ENCODE data around the gene UBE2E2. TPM values are rescaled to one million over a fixed set of nuclear protein-coding genes. Genes with fewer than 3 reads are reported as not detected.

UBE2E2 gene
- polyA plus RNA-seq, 1 donor from 2014 or later = 19.8 TPM

GRCh38 chr3:23294770-23295387, 91.8 kb downstream of the UBE2E2 start:
- Histone ChIP-seq H3K36me3 (ENCODE audit: insufficient read depth, low read length) (no peaks in the 10 kb centered on the region), H3K4me3 (ENCODE audit: low read length) (no peak overlapping the region), H2AFZ (ENCODE audit: low read depth, low read length) (no peak overlapping the region), H3K4me2 (ENCODE audit: low read length) (no peak overlapping the region), H3K9ac (ENCODE audit: low read length) (no peak overlapping the region), H4K20me1 (ENCODE audit: insufficient read depth) (no peaks in the 10 kb centered on the region), H3K9me2 (ENCODE audit: insufficient read depth, low read length) (no peaks in the 10 kb centered on the region), H3K79me2 (replicated peaks; ENCODE audit: insufficient read depth, low read length) (no peaks in the 10 kb centered on the region), H3K9me3 (ENCODE audit: low read length) (no peaks in the 10 kb centered on the region), H3F3A (ENCODE audit: insufficient read depth, low read length, poor library complexity, severe bottlenecking) (no peaks in the 10 kb centered on the region), H3K27ac (ENCODE audit: low read length) (no peak overlapping the region), H3K27me3 (ENCODE audit: insufficient read depth, low read depth, low read length) (no peaks in the 10 kb centered on the region)
- no peak for TF ChIP-seq MXI1 (conservative IDR thresholded peaks at IDR 0.05; ENCODE audit: poor library complexity, severe bottlenecking)
- TF ChIP-seq SMC3 (conservative IDR thresholded peaks at IDR 0.05; ENCODE audit: poor library complexity) = no peak
- no peak for TF ChIP-seq POLR2AphosphoS5 (IDR thresholded peaks at IDR 0.05)
- TF ChIP-seq, protein P1, sequence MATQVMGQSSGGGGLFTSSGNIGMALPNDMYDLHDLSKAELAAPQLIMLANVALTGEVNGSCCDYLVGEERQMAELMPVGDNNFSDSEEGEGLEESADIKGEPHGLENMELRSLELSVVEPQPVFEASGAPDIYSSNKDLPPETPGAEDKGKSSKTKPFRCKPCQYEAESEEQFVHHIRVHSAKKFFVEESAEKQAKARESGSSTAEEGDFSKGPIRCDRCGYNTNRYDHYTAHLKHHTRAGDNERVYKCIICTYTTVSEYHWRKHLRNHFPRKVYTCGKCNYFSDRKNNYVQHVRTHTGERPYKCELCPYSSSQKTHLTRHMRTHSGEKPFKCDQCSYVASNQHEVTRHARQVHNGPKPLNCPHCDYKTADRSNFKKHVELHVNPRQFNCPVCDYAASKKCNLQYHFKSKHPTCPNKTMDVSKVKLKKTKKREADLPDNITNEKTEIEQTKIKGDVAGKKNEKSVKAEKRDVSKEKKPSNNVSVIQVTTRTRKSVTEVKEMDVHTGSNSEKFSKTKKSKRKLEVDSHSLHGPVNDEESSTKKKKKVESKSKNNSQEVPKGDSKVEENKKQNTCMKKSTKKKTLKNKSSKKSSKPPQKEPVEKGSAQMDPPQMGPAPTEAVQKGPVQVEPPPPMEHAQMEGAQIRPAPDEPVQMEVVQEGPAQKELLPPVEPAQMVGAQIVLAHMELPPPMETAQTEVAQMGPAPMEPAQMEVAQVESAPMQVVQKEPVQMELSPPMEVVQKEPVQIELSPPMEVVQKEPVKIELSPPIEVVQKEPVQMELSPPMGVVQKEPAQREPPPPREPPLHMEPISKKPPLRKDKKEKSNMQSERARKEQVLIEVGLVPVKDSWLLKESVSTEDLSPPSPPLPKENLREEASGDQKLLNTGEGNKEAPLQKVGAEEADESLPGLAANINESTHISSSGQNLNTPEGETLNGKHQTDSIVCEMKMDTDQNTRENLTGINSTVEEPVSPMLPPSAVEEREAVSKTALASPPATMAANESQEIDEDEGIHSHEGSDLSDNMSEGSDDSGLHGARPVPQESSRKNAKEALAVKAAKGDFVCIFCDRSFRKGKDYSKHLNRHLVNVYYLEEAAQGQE (IDR thresholded peaks at IDR 0.05; ENCODE audit: borderline replicate concordance) = no peak
- TF ChIP-seq TAF1 (IDR thresholded peaks at IDR 0.05; ENCODE audit: low read depth) = no peak
- no peak for TF ChIP-seq CTCF (IDR thresholded peaks at IDR 0.05; ENCODE audit: poor library complexity, severe bottlenecking)
- TF ChIP-seq EZH2 (IDR thresholded peaks at IDR 0.05; ENCODE audit: borderline replicate concordance, insufficient read depth, low read length, poor library complexity, severe bottlenecking) = no peak
- no peak for TF ChIP-seq RAD21 (conservative IDR thresholded peaks at IDR 0.05)
- no peak for TF ChIP-seq EP300 (conservative IDR thresholded peaks at IDR 0.05; ENCODE audit: poor library complexity, severe bottlenecking)

GRCh38 chr3:23301819-23302218, 98.7 kb downstream of the UBE2E2 start:
- Histone ChIP-seq H3F3A (ENCODE audit: insufficient read depth, low read length, poor library complexity, severe bottlenecking) (no peaks in the 10 kb centered on the region), H2AFZ (ENCODE audit: low read depth, low read length) (no peak overlapping the region), H3K9ac (ENCODE audit: low read length) (no peak overlapping the region), H3K36me3 (ENCODE audit: insufficient read depth, low read length) (no peaks in the 10 kb centered on the region), H3K4me2 (ENCODE audit: low read length) (no peak overlapping the region), H3K27ac (ENCODE audit: low read length) (no peak overlapping the region), H3K27me3 (ENCODE audit: insufficient read depth, low read depth, low read length) (no peaks in the 10 kb centered on the region), H3K9me3 (ENCODE audit: low read length) (no peaks in the 10 kb centered on the region), H3K79me2 (replicated peaks; ENCODE audit: insufficient read depth, low read length) (no peaks in the 10 kb centered on the region), H3K4me3 (ENCODE audit: low read length) (no peak overlapping the region), H3K9me2 (ENCODE audit: insufficient read depth, low read length) (no peaks in the 10 kb centered on the region), H4K20me1 (ENCODE audit: insufficient read depth) (no peaks in the 10 kb centered on the region)
- TF ChIP-seq, protein P1 (IDR thresholded peaks at IDR 0.05; ENCODE audit: borderline replicate concordance) = no peak
- no peak for TF ChIP-seq TAF1 (IDR thresholded peaks at IDR 0.05; ENCODE audit: low read depth)
- TF ChIP-seq EZH2 (IDR thresholded peaks at IDR 0.05; ENCODE audit: borderline replicate concordance, insufficient read depth, low read length, poor library complexity, severe bottlenecking) = no peak
- TF ChIP-seq SMC3 (conservative IDR thresholded peaks at IDR 0.05; ENCODE audit: poor library complexity) = no peak
- TF ChIP-seq CTCF (IDR thresholded peaks at IDR 0.05; ENCODE audit: poor library complexity, severe bottlenecking) = no peak
- TF ChIP-seq EP300 (conservative IDR thresholded peaks at IDR 0.05; ENCODE audit: poor library complexity, severe bottlenecking) = no peak
- no peak for TF ChIP-seq MXI1 (conservative IDR thresholded peaks at IDR 0.05; ENCODE audit: poor library complexity, severe bottlenecking)
- TF ChIP-seq POLR2AphosphoS5 (IDR thresholded peaks at IDR 0.05) = no peak
- TF ChIP-seq RAD21 (conservative IDR thresholded peaks at IDR 0.05) = no peak
